Stimulated activated CD8-positive, alpha-beta memory T cell treated with anti-CD3 and anti-CD28 coated beads, Interleukin-12 subunit alpha, Interleukin-12 subunit beta, amount 100 ng/mL, for 4 hours (primary cell): ENCODE results near the gene PLPPR1.
"Not testable (repeated sequence)": the region's sequence is repeated elsewhere in the genome, so short reads cannot be mapped to it uniquely, and the experiment has no call there.

Source experiments
- DNase-seq: peaks from one replicate; pipeline ENCODE4 v3.0.0-alpha.2; 2020; ENCODE audit warnings: low read depth

PLPPR1 gene

GRCh38 chr9:101307051-101307450 is 278.5 kb downstream of the PLPPR1 start:
- no peak for DNase-seq

GRCh38 chr9:101307524-101308213 is 279.1 kb downstream of the PLPPR1 start:
- DNase-seq = no peak

GRCh38 chr9:101309139-101309538 is 280.6 kb downstream of the PLPPR1 start:
- DNase-seq = no peak

DNA sequence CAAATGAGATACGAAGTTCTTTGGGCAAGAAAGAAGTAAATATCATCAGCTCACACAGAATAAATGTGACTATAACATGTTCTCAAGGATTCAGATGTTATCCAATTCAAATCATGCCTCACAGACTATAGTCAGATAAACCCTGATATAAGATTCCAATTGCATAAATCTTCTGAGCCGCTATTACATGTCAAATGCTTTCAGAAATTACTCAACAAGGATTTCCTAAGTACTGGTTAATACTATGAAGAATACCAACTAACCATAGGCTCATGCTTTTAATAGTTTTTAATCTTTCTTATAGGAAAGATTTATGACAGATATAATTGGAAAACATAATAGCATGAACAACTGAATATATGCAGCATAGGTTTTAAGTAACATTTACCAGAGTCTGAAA is 282.7 kb downstream of the PLPPR1 start:
- no peak for DNase-seq

DNA sequence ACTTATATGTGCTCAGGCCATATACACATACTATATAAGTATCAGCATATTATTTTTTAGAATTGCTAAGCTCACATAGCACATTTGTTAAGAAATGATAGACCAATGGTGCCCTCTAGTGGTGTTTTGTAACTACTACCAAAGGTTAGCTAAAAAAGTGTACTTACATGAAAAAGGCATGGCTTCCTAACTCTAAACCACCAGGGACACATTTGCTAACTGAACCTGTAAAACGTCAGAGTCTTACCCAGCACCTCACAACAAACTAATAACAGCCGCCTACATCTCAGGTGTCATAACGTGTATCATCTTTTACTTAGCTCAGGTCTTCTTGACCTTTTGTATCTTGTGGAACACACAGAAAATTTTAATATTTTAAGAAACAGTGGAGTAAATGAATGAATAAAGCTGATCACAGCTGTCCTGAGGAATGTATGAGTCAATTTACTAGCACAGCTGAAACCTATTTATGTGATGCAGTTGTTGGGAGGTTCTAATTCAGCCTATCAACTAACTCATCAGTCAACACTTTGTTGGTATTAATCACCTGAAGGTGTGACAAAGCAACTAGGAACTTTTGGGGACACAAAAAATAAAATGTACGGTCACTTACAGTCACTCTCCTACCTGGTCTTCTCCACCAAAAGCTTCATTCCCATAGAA is 283.4 kb downstream of the PLPPR1 start:
- DNase-seq = no peak

- DNase-seq = no peak
Measured at GRCh38 chr9:101312661-101313060, 284.1 kb downstream of the PLPPR1 start.

- no peak for DNase-seq
Measured at GRCh38 chr9:101315112-101315450, 286.6 kb downstream of the PLPPR1 start.

GRCh38 chr9:101317735-101318134 is 289.2 kb downstream of the PLPPR1 start:
- DNase-seq = no peak

GRCh38 chr9:101323129-101323528 is 294.6 kb downstream of the PLPPR1 start:
- no peak for DNase-seq

DNA sequence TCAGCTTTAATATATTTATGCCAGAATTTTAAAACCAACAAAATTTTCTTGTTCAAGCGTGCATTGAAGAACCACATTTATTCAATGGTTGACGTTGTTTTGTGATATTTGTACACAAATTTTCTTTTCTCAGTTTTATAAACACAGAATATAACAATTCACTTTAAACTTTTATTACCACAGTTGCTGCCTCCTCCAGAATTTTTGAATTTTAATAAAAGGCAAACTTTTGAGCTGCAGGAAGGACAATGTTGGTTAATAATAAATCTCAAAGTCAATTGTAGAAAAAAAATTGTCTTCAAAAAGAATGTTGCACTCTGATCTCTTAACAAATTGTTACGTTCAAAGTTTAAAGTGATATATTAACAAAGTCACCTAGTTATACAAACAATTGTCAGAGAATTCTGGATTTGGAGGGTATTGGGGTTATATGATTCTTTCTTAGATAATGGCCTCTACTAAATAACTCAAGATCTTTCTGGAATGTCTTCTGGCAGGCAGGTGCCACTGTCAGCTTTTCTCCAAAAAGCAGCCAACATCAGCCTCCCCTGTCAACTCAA is 295.8 kb downstream of the PLPPR1 start:
- DNase-seq = no peak

GRCh38 chr9:101325053-101325452 is 296.5 kb downstream of the PLPPR1 start:
- no peak for DNase-seq

DNA sequence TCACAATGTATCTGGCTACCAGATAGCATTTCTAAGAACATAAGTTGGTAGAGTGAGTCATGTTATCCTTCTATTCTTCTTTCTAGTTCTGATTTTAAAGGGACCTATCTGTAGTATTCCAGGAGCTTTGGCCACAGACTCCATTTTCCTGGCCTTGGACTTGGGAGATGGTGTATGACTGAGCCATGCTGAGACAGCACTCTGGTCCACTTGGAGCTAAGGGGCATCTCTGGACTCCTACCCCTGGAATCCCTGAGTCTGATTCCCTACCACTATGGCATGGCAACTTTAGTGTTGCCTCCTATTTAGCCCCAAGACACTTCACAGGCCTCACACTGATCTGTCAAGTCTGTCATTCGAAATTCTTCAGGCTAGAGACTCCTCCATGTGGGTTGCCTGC is 297.5 kb downstream of the PLPPR1 start:
- DNase-seq = no peak

DNA sequence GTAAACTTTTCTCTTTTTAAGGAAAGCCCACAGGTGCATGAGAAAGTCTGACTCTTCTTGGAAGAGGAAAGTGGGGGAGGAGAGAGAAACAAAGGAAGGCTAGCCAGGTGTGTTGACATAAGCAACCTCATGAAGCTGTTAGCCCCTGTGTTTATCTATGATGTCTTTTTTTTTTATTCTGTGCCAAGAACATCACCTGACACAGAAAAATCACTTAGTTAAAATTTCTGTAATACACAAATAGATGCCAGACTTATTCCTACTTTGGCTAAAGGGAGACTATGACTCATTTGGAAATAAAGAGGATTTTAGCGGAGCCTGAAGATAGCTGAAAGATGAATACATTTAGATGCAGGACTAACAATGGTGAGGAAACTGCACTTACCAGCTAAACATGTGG is 298.0 kb downstream of the PLPPR1 start:
- DNase-seq = no peak

GRCh38 chr9:101327422-101327909 is 298.9 kb downstream of the PLPPR1 start:
- DNase-seq = not testable (repeated sequence)

DNA sequence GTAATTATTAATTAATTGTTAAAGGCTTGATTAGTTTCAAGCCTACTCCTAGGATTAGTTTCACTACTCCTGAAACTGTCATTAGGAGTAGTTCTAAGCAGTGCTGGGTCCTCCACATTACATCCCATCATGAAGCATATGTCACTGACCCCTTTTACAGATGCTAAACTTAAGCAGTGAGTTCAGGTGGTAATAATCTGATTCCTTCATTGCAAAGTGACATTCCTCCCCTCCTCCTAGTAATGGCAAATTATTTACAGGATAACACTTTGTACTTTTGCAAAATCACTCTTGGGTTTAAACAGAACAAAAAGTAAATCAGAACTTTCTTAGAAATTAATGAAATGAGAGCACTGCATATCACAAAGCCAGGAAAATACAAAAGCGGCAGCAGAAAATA is 303.8 kb downstream of the PLPPR1 start:
- DNase-seq = no peak

DNA sequence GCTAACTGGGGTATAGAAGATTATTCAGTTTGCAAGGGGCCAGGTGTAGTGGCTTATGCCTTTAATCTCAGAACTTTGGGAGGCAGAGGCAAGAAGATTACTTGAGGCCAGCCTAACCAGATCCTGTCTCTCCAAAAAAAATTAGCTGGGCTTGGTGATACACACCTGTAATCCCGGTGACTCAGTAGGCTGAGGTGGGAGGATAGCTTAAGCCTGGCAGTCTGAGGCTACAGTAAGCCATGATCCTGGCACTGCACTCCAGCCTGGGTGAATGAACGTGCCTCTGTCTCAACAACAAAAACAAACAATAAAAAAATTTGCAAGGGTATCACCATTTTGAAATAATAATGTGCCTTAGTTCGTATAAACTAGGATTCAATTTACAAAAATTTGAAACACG is 305.0 kb downstream of the PLPPR1 start:
- DNase-seq = no peak

- no peak for DNase-seq
Measured at GRCh38 chr9:101333926-101334702, 305.6 kb downstream of the PLPPR1 start.

DNA sequence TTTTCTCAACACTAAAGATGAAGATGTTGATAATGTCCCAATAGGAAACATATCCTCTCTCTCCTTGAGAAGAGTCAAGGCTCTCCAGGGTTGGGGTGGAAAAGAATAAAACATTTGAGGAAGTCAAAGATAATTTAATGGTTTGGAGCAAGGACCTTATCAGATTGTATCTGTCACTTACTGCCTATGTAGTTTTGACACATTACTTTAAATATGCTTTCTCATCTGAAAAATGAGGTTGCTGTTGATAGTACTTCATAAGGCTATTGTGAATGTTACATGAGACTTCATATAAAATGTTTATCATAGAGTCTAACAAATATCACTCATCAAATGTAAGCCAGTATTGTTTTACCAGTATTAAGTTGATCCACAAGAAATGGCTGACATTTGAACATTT is 307.6 kb downstream of the PLPPR1 start:
- DNase-seq = no peak

- no peak for DNase-seq
Measured at GRCh38 chr9:101337237-101337636, 308.7 kb downstream of the PLPPR1 start.

DNA sequence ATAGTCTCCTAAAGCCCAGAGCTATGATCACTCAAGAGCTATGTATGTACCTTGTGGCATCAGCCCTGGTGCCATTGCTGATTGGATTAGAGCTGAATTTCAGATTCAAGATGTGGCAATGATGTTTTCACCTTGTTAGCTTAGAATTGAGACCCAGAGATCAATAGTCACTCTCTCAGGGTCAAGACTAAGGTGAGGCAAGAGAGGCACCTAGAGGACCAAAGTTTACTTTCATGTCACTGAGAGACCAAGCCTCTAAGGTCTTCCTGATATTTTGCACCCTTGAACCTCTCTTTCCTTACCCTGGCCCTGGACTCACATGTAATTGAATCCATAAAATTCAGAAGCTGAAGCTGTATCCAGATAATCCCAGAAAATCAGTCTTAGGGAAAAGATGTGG is 313.4 kb downstream of the PLPPR1 start:
- no peak for DNase-seq

- DNase-seq = no peak
Measured at GRCh38 chr9:101342595-101342994, 314.1 kb downstream of the PLPPR1 start.

DNA sequence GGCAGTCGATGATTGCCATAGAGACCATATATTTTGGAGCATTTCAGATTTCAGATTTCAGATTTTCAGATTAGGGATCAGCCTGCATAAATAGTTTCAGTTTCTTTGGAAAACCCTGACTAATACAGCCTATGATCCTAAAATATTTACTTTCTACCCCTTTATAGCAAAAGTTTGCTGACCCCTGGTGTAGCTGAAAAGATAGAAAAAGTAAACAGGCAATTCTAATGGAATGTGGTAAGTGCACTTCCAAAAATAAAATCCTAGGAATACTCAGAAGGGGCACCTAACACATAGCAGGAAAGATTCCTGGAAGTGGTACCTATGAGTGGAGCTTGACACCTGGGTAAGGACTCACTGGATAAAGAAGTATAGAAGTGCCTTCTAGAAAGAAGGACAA is 321.8 kb downstream of the PLPPR1 start:
- no peak for DNase-seq
